GM18499 (cell line): Measurements from ENCODE around the gene OXSR1.
"Not testable (repeated sequence)": the region's sequence is repeated elsewhere in the genome, so short reads cannot be mapped to it uniquely, and the experiment has no call there.

Experiments used
- ATAC-seq: cut with Tn5 transposase; IDR thresholded peaks from one replicate; pipeline ENCODE4 v1.9.1; 2021; ENCODE audit warnings: moderate number of reproducible peaks; ENCODE audit not compliant: insufficient read depth, unreplicated experiment

The OXSR1 gene

GRCh38 chr3:38214560-38214959, 49.2 kb downstream of the OXSR1 start:
- no peak for ATAC-seq

- ATAC-seq = no peak
These were observed 54.4 kb downstream of the OXSR1 start for GRCh38 chr3:38219609-38220197.

- no peak for ATAC-seq
These were observed 55.7 kb downstream of the OXSR1 start for GRCh38 chr3:38221005-38221404.

- ATAC-seq = no peak
These were observed 56.8 kb downstream of the OXSR1 start for GRCh38 chr3:38222032-38222634.

- ATAC-seq = no peak
These were observed 59.0 kb downstream of the OXSR1 start for GRCh38 chr3:38224357-38224756.

GRCh38 chr3:38226273-38226672, 60.9 kb downstream of the OXSR1 start:
- ATAC-seq = no peak

GRCh38 chr3:38227989-38228388, 62.7 kb downstream of the OXSR1 start:
- no peak for ATAC-seq

- ATAC-seq = no peak
These were observed 63.7 kb downstream of the OXSR1 start for GRCh38 chr3:38229036-38229435.

GRCh38 chr3:38232701-38233100, 67.4 kb downstream of the OXSR1 start:
- no peak for ATAC-seq

- ATAC-seq = no peak
These were observed 70.1 kb downstream of the OXSR1 start for GRCh38 chr3:38235466-38235865.

- ATAC-seq = no peak
These were observed 73.2 kb downstream of the OXSR1 start for GRCh38 chr3:38238416-38239008.

- ATAC-seq = not testable (repeated sequence)
These were observed 77.5 kb downstream of the OXSR1 start for GRCh38 chr3:38242812-38243211.

GRCh38 chr3:38245930-38246329, 80.6 kb downstream of the OXSR1 start:
- ATAC-seq = no peak

- no peak for ATAC-seq
These were observed 82.2 kb downstream of the OXSR1 start for GRCh38 chr3:38247366-38248035.

- ATAC-seq = no peak
These were observed 84.9 kb downstream of the OXSR1 start for GRCh38 chr3:38250198-38250597.

GRCh38 chr3:38251197-38251596, 85.9 kb downstream of the OXSR1 start:
- ATAC-seq = no peak

- no peak for ATAC-seq
These were observed 88.4 kb downstream of the OXSR1 start for GRCh38 chr3:38253704-38254103.

GRCh38 chr3:38254872-38255271, 89.5 kb downstream of the OXSR1 start:
- no peak for ATAC-seq

- no peak for ATAC-seq
These were observed 90.3 kb downstream of the OXSR1 start for GRCh38 chr3:38255627-38256026.

GRCh38 chr3:38257583-38257982, 92.2 kb downstream of the OXSR1 start:
- ATAC-seq = no peak

GRCh38 chr3:38260474-38260873, 95.1 kb downstream of the OXSR1 start:
- no peak for ATAC-seq
